Measurements from ENCODE around the gene CD84. TPM values are rescaled to one million over a fixed set of nuclear protein-coding genes. Genes with fewer than 3 reads are reported as not detected.

The CD84 gene
- polyA plus RNA-seq, 1 of the 3 experiments (the other 2 are of a cell fraction): not detected

- 22% methylated on average over 10 of the region's 10 CpGs for WGBS (ENCODE audit: low lambda C conversion rate)
- ChIA-PET POLR2A (no interaction called here), CTCF (no interaction called here)
- Histone ChIP-seq H3K9me3 (no peaks in the 10 kb centered on the region), H3K4me2 (no peak overlapping the region), H3K4me1 (ENCODE audit: control insufficient read depth in 1 of 2, insufficient read depth in 2 of 2, low read depth in 1 of 2, low read length in 1 of 2) (no peaks in the 10 kb centered on the region), H3K27ac (ENCODE audit: low read depth in 2 of 2, low read length in 1 of 2) (no peak overlapping the region), H3K4me3 (ENCODE audit: low read depth in 2 of 2, low read length in 1 of 2) (no peak overlapping the region), H3K27me3 (ENCODE audit: insufficient read depth) (peaks cover 16% of the 10 kb centered on the region), H2AFZ (ENCODE audit: low read depth) (no peak overlapping the region), H3K9ac (no peak overlapping the region), H3K36me3 (replicated peaks in 1 of 2; ENCODE audit: control insufficient read depth in 1 of 2, insufficient read depth in 2 of 2, low read length in 1 of 2) (no peaks in the 10 kb centered on the region), H3K79me2 (ENCODE audit: insufficient read depth) (no peaks in the 10 kb centered on the region), H3K9me2 (no peaks in the 10 kb centered on the region), H4K20me1 (ENCODE audit: insufficient read depth) (no peaks in the 10 kb centered on the region), H3F3A (replicated peaks; ENCODE audit: insufficient read depth) (no peaks in the 10 kb centered on the region)
- DNase-seq: no peak
- TF ChIP-seq CTCF (IDR thresholded peaks at IDR 0.05) (no peak), CHD2 (IDR thresholded peaks at IDR 0.05; ENCODE audit: low read length, partially characterized antibody) (no peak), USF2 (IDR thresholded peaks at IDR 0.05; ENCODE audit: borderline replicate concordance, low read depth, low read length) (no peak), MXI1 (IDR thresholded peaks at IDR 0.05; ENCODE audit: low read depth, low read length) (no peak), RAD21 (IDR thresholded peaks at IDR 0.05; ENCODE audit: low read length) (no peak), EZH2phosphoT487 (IDR thresholded peaks at IDR 0.05; ENCODE audit: borderline replicate concordance, low read depth) (no peak), MAX (IDR thresholded peaks at IDR 0.05; ENCODE audit: low read depth) (no peak), GABPA (IDR thresholded peaks at IDR 0.05; ENCODE audit: low read depth) (no peak), PBX3 (IDR thresholded peaks at IDR 0.05) (no peak), FOSL2 (IDR thresholded peaks at IDR 0.05; ENCODE audit: borderline replicate concordance, low read depth) (no peak), IRF3 (IDR thresholded peaks at IDR 0.05; ENCODE audit: low read depth, low read length) (no peak), EP300 (IDR thresholded peaks at IDR 0.05; ENCODE audit: borderline replicate concordance in 1 of 2, low read depth in 1 of 2, low read length in 1 of 2) (no peak), ZBTB33 (IDR thresholded peaks at IDR 0.05; ENCODE audit: borderline replicate concordance, low read depth) (no peak), USF1 (IDR thresholded peaks at IDR 0.05; ENCODE audit: borderline replicate concordance, low read depth) (no peak), POLR2AphosphoS5 (IDR thresholded peaks at IDR 0.05; ENCODE audit: low read depth, low read length) (no peak), RXRA (IDR thresholded peaks at IDR 0.05; ENCODE audit: borderline replicate concordance, low read depth) (no peak)
These were observed 46.6 kb upstream of the CD84 start for GRCh38 chr1:160625725-160626498.
